ENCODE results near the gene RPH3AL. TPM values are rescaled to one million over a fixed set of nuclear protein-coding genes. Genes with fewer than 3 reads are reported as not detected.

RPH3AL gene
- total RNA-seq, 4 donors from 2014 or later = 6.3 to 14.4 (median 10.8) TPM

- H3K27ac ChIP-seq = no peak overlapping the region
- no peak for ATAC-seq
- in situ Hi-C loops (cut with MboI; ENCODE audit: low sequenced_read_pairs in 4 of 4) = no loop called here
- intact Hi-C loops (cut with DNase I; ENCODE audit: low total_unique reads) = no loop called here
- no peak overlapping the region for H3K4me3 ChIP-seq
- no peaks in the 10 kb centered on the region for H3K36me3 ChIP-seq
- no peak for DNase-seq
- no peak for TF ChIP-seq POLR2A (IDR thresholded peaks at IDR 0.05)
- TF ChIP-seq, protein P1, sequence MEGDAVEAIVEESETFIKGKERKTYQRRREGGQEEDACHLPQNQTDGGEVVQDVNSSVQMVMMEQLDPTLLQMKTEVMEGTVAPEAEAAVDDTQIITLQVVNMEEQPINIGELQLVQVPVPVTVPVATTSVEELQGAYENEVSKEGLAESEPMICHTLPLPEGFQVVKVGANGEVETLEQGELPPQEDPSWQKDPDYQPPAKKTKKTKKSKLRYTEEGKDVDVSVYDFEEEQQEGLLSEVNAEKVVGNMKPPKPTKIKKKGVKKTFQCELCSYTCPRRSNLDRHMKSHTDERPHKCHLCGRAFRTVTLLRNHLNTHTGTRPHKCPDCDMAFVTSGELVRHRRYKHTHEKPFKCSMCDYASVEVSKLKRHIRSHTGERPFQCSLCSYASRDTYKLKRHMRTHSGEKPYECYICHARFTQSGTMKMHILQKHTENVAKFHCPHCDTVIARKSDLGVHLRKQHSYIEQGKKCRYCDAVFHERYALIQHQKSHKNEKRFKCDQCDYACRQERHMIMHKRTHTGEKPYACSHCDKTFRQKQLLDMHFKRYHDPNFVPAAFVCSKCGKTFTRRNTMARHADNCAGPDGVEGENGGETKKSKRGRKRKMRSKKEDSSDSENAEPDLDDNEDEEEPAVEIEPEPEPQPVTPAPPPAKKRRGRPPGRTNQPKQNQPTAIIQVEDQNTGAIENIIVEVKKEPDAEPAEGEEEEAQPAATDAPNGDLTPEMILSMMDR (IDR thresholded peaks at IDR 0.05 in 4 of 5, conservative IDR thresholded peaks at IDR 0.05 in 1 of 5) = no peak
- no peaks in the 10 kb centered on the region for H3K9me3 ChIP-seq
- H3K27me3 ChIP-seq = peaks cover 6 to 28% (median 14%) of the 10 kb centered on the region in 3 donors
- no peaks in the 10 kb centered on the region for H3K4me1 ChIP-seq
Measured at GRCh38 chr17:193841-194806, 158.5 kb downstream of the RPH3AL start.

GRCh38 chr17:193426-193810 is 159.2 kb downstream of the RPH3AL start:
- intact Hi-C loops (cut with DNase I; ENCODE audit: low total_unique reads) (no loop called here), in situ Hi-C loops (cut with MboI; ENCODE audit: low sequenced_read_pairs in 4 of 4) (no loop called here)
- Histone ChIP-seq H3K4me3 (no peak overlapping the region), H3K27me3 (peaks cover 6 to 26% (median 14%) of the 10 kb centered on the region in 3 donors), H3K36me3 (no peaks in the 10 kb centered on the region), H3K27ac (no peak overlapping the region), H3K9me3 (no peaks in the 10 kb centered on the region), H3K4me1 (no peaks in the 10 kb centered on the region)
- no peak for TF ChIP-seq POLR2A (IDR thresholded peaks at IDR 0.05)
- TF ChIP-seq, protein P1 (IDR thresholded peaks at IDR 0.05 in 4 of 5, conservative IDR thresholded peaks at IDR 0.05 in 1 of 5) = no peak
- no peak for DNase-seq
- ATAC-seq = no peak

GRCh38 chr17:192666-193425 is 159.8 kb downstream of the RPH3AL start:
- no peaks in the 10 kb centered on the region for H3K4me1 ChIP-seq
- H3K27me3 ChIP-seq = peaks cover 6 to 21% (median 14%) of the 10 kb centered on the region in 3 donors
- ATAC-seq (no peak), DNase-seq (no peak)
- intact Hi-C loops (cut with DNase I; ENCODE audit: low total_unique reads) (no loop called here), in situ Hi-C loops (cut with MboI; ENCODE audit: low sequenced_read_pairs in 4 of 4) (no loop called here)
- no peak overlapping the region for H3K4me3 ChIP-seq
- TF ChIP-seq, protein P1 (IDR thresholded peaks at IDR 0.05 in 4 of 5, conservative IDR thresholded peaks at IDR 0.05 in 1 of 5) = no peak
- no peak for TF ChIP-seq POLR2A (IDR thresholded peaks at IDR 0.05)
- H3K27ac ChIP-seq = no peak overlapping the region
- H3K9me3 ChIP-seq = no peaks in the 10 kb centered on the region
- H3K36me3 ChIP-seq = no peaks in the 10 kb centered on the region

- in situ Hi-C loops (cut with MboI; ENCODE audit: low sequenced_read_pairs in 4 of 4) = no loop called here
- Histone ChIP-seq H3K27ac (no peak overlapping the region), H3K4me1 (no peaks in the 10 kb centered on the region), H3K4me3 (no peak overlapping the region), H3K36me3 (no peaks in the 10 kb centered on the region), H3K27me3 (no peaks in the 10 kb centered on the region), H3K9me3 (no peaks in the 10 kb centered on the region)
- TF ChIP-seq POLR2A (IDR thresholded peaks at IDR 0.05) = no peak
- TF ChIP-seq, protein P1 (IDR thresholded peaks at IDR 0.05 in 4 of 5, conservative IDR thresholded peaks at IDR 0.05 in 1 of 5) = no peak
- DNase-seq = no peak
- intact Hi-C loops (cut with DNase I; ENCODE audit: low total_unique reads) = no loop called here
- ATAC-seq = no peak
Measured at GRCh38 chr17:189444-189843, 163.2 kb downstream of the RPH3AL start.

Data from gastrocnemius medialis (tissue), 4 donors.